H9 (cell line): Measurements from ENCODE around the gene EGFR. TPM values are rescaled to one million over a fixed set of nuclear protein-coding genes. Genes with fewer than 3 reads are reported as not detected.

Source experiments
- DNase-seq: peaks from one replicate; pipeline ENCODE4 v3.0.0-alpha.2; 2017
- H2AFZ ChIP-seq: one replicate; pipeline ENCODE4 v1.6.1; 2013; ENCODE audit warnings: mild to moderate bottlenecking, low read length, control low read depth, moderate library complexity
- H2AK5ac ChIP-seq: 2 replicates; pipeline ENCODE4 v1.6.1; 2013; ENCODE audit warnings: low read length, control low read depth, mixed read lengths; ENCODE audit not compliant: insufficient read length
- H2BK120ac ChIP-seq: one replicate; pipeline ENCODE4 v1.6.1; 2013; ENCODE audit warnings: low read depth, mild to moderate bottlenecking, low read length, control low read depth, inconsistent platforms; ENCODE audit not compliant: poor library complexity, severe bottlenecking
- H2BK12ac ChIP-seq: 2 replicates; pipeline ENCODE4 v1.6.1; 2013; ENCODE audit warnings: low read length, control low read depth, mixed read lengths, low read depth; ENCODE audit not compliant: insufficient read length
- H2BK15ac ChIP-seq: 2 replicates; pipeline ENCODE4 v1.6.1; 2013; ENCODE audit warnings: low read depth, low read length, control low read depth
- H2BK20ac ChIP-seq: one replicate; pipeline ENCODE4 v1.6.1; 2013; ENCODE audit warnings: low read depth, mild to moderate bottlenecking, low read length, control low read depth, inconsistent platforms; ENCODE audit not compliant: poor library complexity, severe bottlenecking
- H2BK5ac ChIP-seq: 2 replicates; pipeline ENCODE4 v1.6.1; 2013; ENCODE audit warnings: low read length, control low read depth, mixed read lengths; ENCODE audit not compliant: insufficient read length
- H3K14ac ChIP-seq: 2 replicates; pipeline ENCODE4 v1.6.1; 2013; ENCODE audit warnings: low read length, control low read depth; ENCODE audit not compliant: insufficient read depth
- H3K18ac ChIP-seq: 2 replicates; pipeline ENCODE4 v1.6.1; 2013; ENCODE audit warnings: low read depth, mild to moderate bottlenecking, mixed read lengths, low read length, control low read depth; ENCODE audit not compliant: insufficient read length
- H3K23ac ChIP-seq: 2 replicates; pipeline ENCODE4 v1.6.1; 2013; ENCODE audit warnings: low read length, control low read depth, mixed read lengths, low read depth; ENCODE audit not compliant: insufficient read length
- H3K23me2 ChIP-seq: 2 replicates; pipeline ENCODE4 v1.6.1; 2013; ENCODE audit warnings: low read depth, mild to moderate bottlenecking, mixed read lengths, low read length, control low read depth; ENCODE audit not compliant: insufficient read length, poor library complexity, severe bottlenecking
- H3K27ac ChIP-seq: 2 replicates; pipeline ENCODE4 v1.5.1; 2013; ENCODE audit warnings: low read length, control low read depth, mixed read lengths, low read depth; ENCODE audit not compliant: insufficient read length
- H3K27me3 ChIP-seq: 2 replicates; pipeline ENCODE4 v1.6.1; 2013; ENCODE audit warnings: low read length, control low read depth, inconsistent platforms; ENCODE audit not compliant: insufficient read depth
- H3K4ac ChIP-seq: 2 replicates; pipeline ENCODE4 v1.6.1; 2013; ENCODE audit warnings: low read depth, mild to moderate bottlenecking, control low read depth, inconsistent platforms, low read length, moderate library complexity
- H3K4me1 ChIP-seq: 2 replicates; pipeline ENCODE4 v1.6.1; 2013; ENCODE audit warnings: low read length, control low read depth, inconsistent platforms; ENCODE audit not compliant: insufficient read depth
- H3K4me2 ChIP-seq: 2 replicates; pipeline ENCODE4 v1.6.1; 2013; ENCODE audit warnings: low read length, control low read depth, mixed read lengths; ENCODE audit not compliant: insufficient read length, insufficient read depth
- H3K56ac ChIP-seq: 2 replicates; pipeline ENCODE4 v1.6.1; 2013; ENCODE audit warnings: low read depth, mild to moderate bottlenecking, mixed read lengths, low read length, control low read depth; ENCODE audit not compliant: insufficient read length
- H3K79me1 ChIP-seq: 2 replicates; pipeline ENCODE4 v1.6.1; 2013; ENCODE audit warnings: low read depth, mild to moderate bottlenecking, moderate library complexity, low read length, control low read depth, inconsistent platforms; ENCODE audit not compliant: insufficient read depth, poor library complexity, severe bottlenecking
- H3K79me2 ChIP-seq: 2 replicates; pipeline ENCODE4 v1.6.1; 2013; ENCODE audit warnings: low read length, control low read depth, inconsistent platforms; ENCODE audit not compliant: insufficient read depth
- H3K9ac ChIP-seq: 2 replicates; pipeline ENCODE4 v1.6.1; 2013; ENCODE audit warnings: low read length, control low read depth, mixed read lengths; ENCODE audit not compliant: insufficient read length; ENCODE audit errors: extremely low read depth
- H3K9me3 ChIP-seq: one replicate; pipeline ENCODE4 v1.6.1; 2013; ENCODE audit warnings: low read depth, low read length, inconsistent platforms; ENCODE audit not compliant: control insufficient read depth
- H3T11ph ChIP-seq: one replicate; pipeline ENCODE4 v1.6.1; 2013; ENCODE audit warnings: mild to moderate bottlenecking, low read length, control low read depth, inconsistent platforms
- H4K20me1 ChIP-seq: one replicate; pipeline ENCODE4 v1.6.1; 2013; ENCODE audit not compliant: control insufficient read depth, insufficient read length, insufficient read depth
- H4K5ac ChIP-seq: 2 replicates; pipeline ENCODE4 v1.6.1; 2013; ENCODE audit warnings: low read depth, mild to moderate bottlenecking, mixed read lengths, low read length, control low read depth; ENCODE audit not compliant: insufficient read length
- H4K8ac ChIP-seq: replicated peaks from 2 replicates; pipeline ENCODE4 v1.6.1; 2013; ENCODE audit warnings: low read length, control low read depth, mixed read lengths, low read depth; ENCODE audit not compliant: insufficient read length
- H4K91ac ChIP-seq: 2 replicates; pipeline ENCODE4 v1.6.1; 2013; ENCODE audit warnings: low read depth, mild to moderate bottlenecking, moderate library complexity, mixed read lengths, low read length, control low read depth; ENCODE audit not compliant: insufficient read length
- H3K27ac Mint-ChIP-seq, 3 experiments: 2 replicates in 2 of 3; 3 replicates in 1 of 3; pipeline ENCODE4 v1.8.0; 2020 to 2021; ENCODE audit warnings: mixed read lengths in 3 of 3, mild to moderate bottlenecking in 1 of 3, moderate library complexity in 1 of 3
- H3K27me3 Mint-ChIP-seq: 2 replicates; pipeline ENCODE4 v1.8.0; 2021; ENCODE audit warnings: low read depth, mild to moderate bottlenecking, moderate library complexity, mixed read lengths
- H3K36me3 Mint-ChIP-seq, 3 experiments: 2 replicates in 2 of 3; 3 replicates in 1 of 3; pipeline ENCODE4 v1.8.0; 2020 to 2021; ENCODE audit warnings: low read depth in 3 of 3, mixed read lengths in 3 of 3; ENCODE audit not compliant: insufficient read depth in 1 of 3
- H3K4me1 Mint-ChIP-seq, 2 experiments: 2 replicates each; pipeline ENCODE4 v1.8.0; 2020; ENCODE audit warnings: mixed read lengths in 2 of 2
- H3K4me3 Mint-ChIP-seq, 2 experiments: 2 replicates in 1 of 2; 3 replicates in 1 of 2; pipeline ENCODE4 v1.8.0; 2020 to 2021; ENCODE audit warnings: mild to moderate bottlenecking in 2 of 2, mixed read lengths in 2 of 2, moderate library complexity in 1 of 2
- H3K9me3 Mint-ChIP-seq, 2 experiments: 2 replicates in 1 of 2; 3 replicates in 1 of 2; pipeline ENCODE4 v1.8.0; 2020; ENCODE audit warnings: mild to moderate bottlenecking in 2 of 2, mixed read lengths in 2 of 2, moderate library complexity in 1 of 2
- CTCF ChIP-seq: fragments of 200-600 bp; sonication (generic); conservative IDR thresholded peaks from 3 replicates; pipeline ENCODE4 v1.8.0; 2021; ENCODE audit warnings: antibody characterized with exemption, mild to moderate bottlenecking
- WGBS: extraction: QIAGEN DNeasy Blood & Tissue Kit; methylation state at CpG from one replicate; pipeline ENCODE4 v1.1.7; 2013; ENCODE audit warnings: missing lambda C conversion rate, low lambda C conversion rate, mixed read lengths; ENCODE audit not compliant: insufficient read length; ENCODE audit errors: extremely low coverage; 5-methylcytosine and 5-hydroxymethylcytosine counted together
- total RNA-seq: library from RNA; stranded (reverse); gene quantifications from 2 replicates; pipeline ENCODE4 v1.2.1, GENCODE V29; 2021

EGFR gene
- total RNA-seq, 1 experiment from 2014 or later = 3.3 TPM

GRCh38 chr7:55130395-55131141 lies 111.8 kb downstream of the EGFR start:
- Histone ChIP-seq H3K4ac (no peak overlapping the region), H2BK20ac (no peak overlapping the region), H3K23me2 (no peaks in the 10 kb centered on the region), H2AK5ac (no peak overlapping the region), H3T11ph (no peak overlapping the region), H3K9me3 (no peaks in the 10 kb centered on the region), H3K4me1 (no peaks in the 10 kb centered on the region; the same call in 1 of the 2 replicates), H3K79me1 (no peaks in the 10 kb centered on the region), H2AFZ (no peak overlapping the region), H3K4me2 (no peak overlapping the region), H4K20me1 (no peaks in the 10 kb centered on the region), H3K14ac (peak overlapping the region; percentile 10; the same call in 1 of the 2 replicates), H2BK12ac (no peak overlapping the region), H3K79me2 (no peaks in the 10 kb centered on the region), H4K8ac (no peak overlapping the region), H3K27ac (no peak overlapping the region), H3K18ac (no peak overlapping the region), H2BK5ac (no peak overlapping the region), H4K91ac (no peak overlapping the region), H2BK120ac (no peak overlapping the region), H3K9ac (no peak overlapping the region), H3K23ac (no peak overlapping the region), H2BK15ac (no peak overlapping the region), H3K27me3 (no peaks in the 10 kb centered on the region), H4K5ac (no peak overlapping the region), H3K56ac (no peak overlapping the region)
- WGBS = no CpG with 5 or more reads among the region's 15 CpGs
- no peak overlapping the region for H3K4me3 Mint-ChIP-seq
- H3K36me3 Mint-ChIP-seq = no peaks in the 10 kb centered on the region
- peaks cover 23 to 25% of the 10 kb centered on the region in 2 experiments for H3K4me1 Mint-ChIP-seq
- H3K27ac Mint-ChIP-seq = 0 out of 7 replicates have a peak overlapping the region, but pooled peaks of 2 of the 3 experiments have one; percentile 12 to 18
- DNase-seq = no peak
- no peaks in the 10 kb centered on the region for H3K27me3 Mint-ChIP-seq
- TF ChIP-seq CTCF = no peak
- no peaks in the 10 kb centered on the region for H3K9me3 Mint-ChIP-seq
